SK-N-SH (cell line): ENCODE measurements around the gene VASN. TPM values are rescaled to one million over a fixed set of nuclear protein-coding genes. Genes with fewer than 3 reads are reported as not detected.

Experiments used
- CTCF ChIA-PET: fragments of 300-600, 350-600 bp; formaldehyde crosslinking; extraction: SDS; loops from one replicate; lab custom pipeline; 2021; lab: Yijun Ruan, JAX
- POLR2A ChIA-PET: fragments of 350-600 bp; sonication (Branson Sonifier 250); formaldehyde crosslinking; extraction: SDS; loops from one replicate; lab custom pipeline; 2020; ENCODE audit warnings: antibody characterized with exemption, inconsistent platforms; lab: Yijun Ruan, JAX
- DNase-seq: peaks from one replicate; pipeline ENCODE4 v3.0.0; 2012
- H2AFZ ChIP-seq: fragments of 200-600 bp; sonication (generic); 2 replicates; pipeline ENCODE4 v1.8.1; 2016; ENCODE audit warnings: antibody characterized with exemption, mild to moderate bottlenecking, low read depth
- H3F3A ChIP-seq: fragments of 200-600 bp; sonication (generic); replicated peaks from 2 replicates; pipeline ENCODE3; 2016; ENCODE audit warnings: antibody characterized with exemption, mild to moderate bottlenecking; ENCODE audit not compliant: insufficient read depth
- H3K27ac ChIP-seq, 2 experiments: fragments of 200-500 bp in 1 of 2; fragments of 200-600 bp in 1 of 2; sonication (Bioruptor generic) in 1 of 2; sonication (generic), shearing (Covaris generic) in 1 of 2; 2 replicates each; pipeline versions ENCODE4 v1.5.1 to v1.6.1; 2014 to 2016; ENCODE audit warnings: low read depth in 2 of 2, inconsistent platforms in 1 of 2, low read length in 1 of 2, mild to moderate bottlenecking in 1 of 2, mixed read lengths in 1 of 2
- H3K27me3 ChIP-seq: fragments of 200-600 bp; sonication (generic), shearing (Covaris generic); 2 replicates; pipeline ENCODE4 v1.6.1; 2016; ENCODE audit warnings: mixed run types; ENCODE audit not compliant: insufficient read depth
- H3K36me3 ChIP-seq, 2 experiments: fragments of 200-500 bp in 1 of 2; fragments of 200-600 bp in 1 of 2; sonication (Bioruptor generic) in 1 of 2; sonication (generic) in 1 of 2; replicated peaks in 1 of 2; 2 replicates each; pipeline versions ENCODE3 to v1.5.1; 2014 to 2016; ENCODE audit warnings: low read length in 1 of 2, mild to moderate bottlenecking in 1 of 2; ENCODE audit not compliant: insufficient read depth in 2 of 2, control insufficient read depth in 1 of 2
- H3K4me1 ChIP-seq, 2 experiments: fragments of 200-500 bp in 1 of 2; fragments of 200-600 bp in 1 of 2; sonication (Bioruptor generic) in 1 of 2; sonication (generic), shearing (Covaris generic) in 1 of 2; 2 replicates each; pipeline versions ENCODE4 v1.5.1 to v1.6.1; 2014 to 2016; ENCODE audit warnings: low read depth in 1 of 2, low read length in 1 of 2, mixed run types in 1 of 2; ENCODE audit not compliant: insufficient read depth in 2 of 2, control insufficient read depth in 1 of 2
- H3K4me2 ChIP-seq: fragments of 200-600 bp; sonication (generic), shearing (Covaris generic); 2 replicates; pipeline ENCODE4 v1.6.1; 2017; ENCODE audit warnings: mixed run types
- H3K4me3 ChIP-seq, 2 experiments: fragments of 200-500 bp in 1 of 2; fragments of 200-600 bp in 1 of 2; sonication (Bioruptor generic) in 1 of 2; sonication (generic), shearing (Covaris generic) in 1 of 2; 2 replicates each; pipeline versions ENCODE4 v1.5.1 to v1.8.1; 2014 to 2016; ENCODE audit warnings: low read depth in 2 of 2, inconsistent platforms in 1 of 2, low read length in 1 of 2, mild to moderate bottlenecking in 1 of 2, mixed read lengths in 1 of 2, moderate library complexity in 1 of 2
- H3K79me2 ChIP-seq: fragments of 200-600 bp; sonication (generic); 2 replicates; pipeline ENCODE4 v1.8.1; 2017; ENCODE audit warnings: mild to moderate bottlenecking; ENCODE audit not compliant: insufficient read depth
- H3K9ac ChIP-seq: fragments of 200-600 bp; sonication (generic); 2 replicates; pipeline ENCODE4 v1.6.1; 2017; ENCODE audit warnings: mixed run types
- H3K9me2 ChIP-seq: fragments of 200-600 bp; sonication (generic); 2 replicates; pipeline ENCODE4 v1.6.1; 2017; ENCODE audit warnings: mixed run types
- H3K9me3 ChIP-seq: fragments of 200-600 bp; sonication (generic); 2 replicates; pipeline ENCODE4 v1.6.1; 2017; ENCODE audit warnings: mixed run types, mild to moderate bottlenecking, moderate library complexity
- H4K20me1 ChIP-seq: fragments of 200-600 bp; sonication (generic); 2 replicates; pipeline ENCODE4 v1.6.1; 2017; ENCODE audit warnings: mild to moderate bottlenecking, mixed run types; ENCODE audit not compliant: insufficient read depth
- EP300 ChIP-seq, 2 experiments: IDR thresholded peaks; 2 replicates each; pipeline versions ENCODE4 v1.4.0 to v1.6.1; 2012; ENCODE audit warnings: borderline replicate concordance in 1 of 2, low read depth in 1 of 2, low read length in 1 of 2
- EZH2phosphoT487 ChIP-seq: fragments of 200-600 bp; sonication (generic); IDR thresholded peaks from 2 replicates; pipeline ENCODE4 v1.6.1; 2017; ENCODE audit warnings: low read depth, mixed run types, mild to moderate bottlenecking, antibody characterized with exemption, moderate library complexity, borderline replicate concordance
- FOXM1 ChIP-seq: IDR thresholded peaks from 2 replicates; pipeline ENCODE4 v1.4.0; 2012; ENCODE audit warnings: low read depth, mild to moderate bottlenecking
- MEF2A ChIP-seq: IDR thresholded peaks from 2 replicates; pipeline ENCODE4 v1.4.0; 2012; ENCODE audit warnings: low read depth, borderline replicate concordance
- POLR2AphosphoS5 ChIP-seq: IDR thresholded peaks from 2 replicates; pipeline ENCODE4 v1.6.1; 2012; ENCODE audit warnings: low read depth, low read length
- RCOR1 ChIP-seq: fragments of 150-350 bp; IDR thresholded peaks from 2 replicates; pipeline ENCODE4 v1.6.1; 2017; ENCODE audit warnings: antibody characterized with exemption, low read length
- RFX5 ChIP-seq: IDR thresholded peaks from 2 replicates; pipeline ENCODE4 v1.6.1; 2012; ENCODE audit warnings: mild to moderate bottlenecking, improper control_type of control experiment, low read length
- SMC3 ChIP-seq: IDR thresholded peaks from 2 replicates; pipeline ENCODE4 v1.6.1; 2012; ENCODE audit warnings: low read depth, low read length, improper control_type of control experiment
- TCF12 ChIP-seq: IDR thresholded peaks from 2 replicates; pipeline ENCODE4 v1.4.0; 2012
- TEAD4 ChIP-seq: IDR thresholded peaks from 2 replicates; pipeline ENCODE4 v1.4.0; 2012; ENCODE audit warnings: mild to moderate bottlenecking, borderline replicate concordance; ENCODE audit not compliant: insufficient read depth
- ZBTB33 ChIP-seq: IDR thresholded peaks from 2 replicates; pipeline ENCODE4 v1.4.0; 2012; ENCODE audit warnings: low read depth, borderline replicate concordance
- WGBS: methylation state at CpG from one replicate; pipeline ENCODE4 v1.1.6; 2017; ENCODE audit warnings: low lambda C conversion rate; 5-methylcytosine and 5-hydroxymethylcytosine counted together
- polyA plus RNA-seq, 3 experiments: library from polyadenylated mRNA; depleted of rRNA; stranded (reverse); fragments of >200 nt; gene quantifications; 2 replicates each; pipeline ENCODE4 v1.2.3, GENCODE V29; 2012
- TF ChIP-seq, protein P1 (sequence below): fragments of 150-350 bp; IDR thresholded peaks from 2 replicates; pipeline ENCODE4 v1.6.1; 2016; ENCODE audit warnings: mild to moderate bottlenecking, low read depth, low read length

Gene VASN
- polyA plus RNA-seq, 1 of the 3 experiments (the other 2 are of a cell fraction) = 37.4 TPM

GRCh38 chr16:4404967-4405696 is 33.5 kb downstream of the VASN start:
- Histone ChIP-seq H3K9me2 (no peaks in the 10 kb centered on the region), H3K9ac (no peak overlapping the region), H2AFZ (no peak overlapping the region), H3K9me3 (no peaks in the 10 kb centered on the region), H3K4me1 (peaks cover 0 to 11% of the 10 kb centered on the region in 2 experiments; a peak in 1 of 4 replicates), H3K27me3 (no peaks in the 10 kb centered on the region), H3K36me3 (peaks cover 0 to 9% of the 10 kb centered on the region in 2 experiments), H3K27ac (no peak overlapping the region), H3F3A (no peaks in the 10 kb centered on the region), H3K4me2 (no peak overlapping the region), H3K79me2 (peaks cover 4% of the 10 kb centered on the region; the same call in 1 of the 2 replicates), H3K4me3 (no peak overlapping the region), H4K20me1 (no peaks in the 10 kb centered on the region; the same call in 1 of the 2 replicates)
- TF ChIP-seq RFX5 = no peak
- TF ChIP-seq TCF12 = no peak
- TF ChIP-seq POLR2AphosphoS5 = no peak
- no peak for TF ChIP-seq ZBTB33
- no peak for TF ChIP-seq EP300 (IDR thresholded peaks at IDR 0.05; ENCODE audit: borderline replicate concordance in 1 of 2, low read depth in 1 of 2, low read length in 1 of 2)
- TF ChIP-seq FOXM1 = no peak
- TF ChIP-seq SMC3 = no peak
- TF ChIP-seq TEAD4 = no peak
- TF ChIP-seq EZH2phosphoT487 = no peak
- no peak for TF ChIP-seq RCOR1
- no peak for TF ChIP-seq MEF2A
- TF ChIP-seq, protein P1, sequence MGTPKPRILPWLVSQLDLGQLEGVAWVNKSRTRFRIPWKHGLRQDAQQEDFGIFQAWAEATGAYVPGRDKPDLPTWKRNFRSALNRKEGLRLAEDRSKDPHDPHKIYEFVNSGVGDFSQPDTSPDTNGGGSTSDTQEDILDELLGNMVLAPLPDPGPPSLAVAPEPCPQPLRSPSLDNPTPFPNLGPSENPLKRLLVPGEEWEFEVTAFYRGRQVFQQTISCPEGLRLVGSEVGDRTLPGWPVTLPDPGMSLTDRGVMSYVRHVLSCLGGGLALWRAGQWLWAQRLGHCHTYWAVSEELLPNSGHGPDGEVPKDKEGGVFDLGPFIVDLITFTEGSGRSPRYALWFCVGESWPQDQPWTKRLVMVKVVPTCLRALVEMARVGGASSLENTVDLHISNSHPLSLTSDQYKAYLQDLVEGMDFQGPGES = no peak
- DNase-seq = peak; percentile 15
- 93% methylated on average over 22 of the region's 24 CpGs for WGBS
- ChIA-PET POLR2A (interaction anchor here (1.6 kb wide), 1 partner anchor 13 kb away, joined by 4 read pairs; no protein-coding TSS in a partner anchor), CTCF (interaction anchor here (0.9 to 9.3 kb wide), 14 partner anchors 10 to 423 kb away, joined by 3 to 558 read pairs (median 24); partner anchors contain the start of genes CORO7, PAM16, TFAP4 and VASN)
